Activated T-helper 2 cell treated with anti-CD3 and anti-CD28 coated beads, Interferon-gamma antibody, Interleukin-2, Interleukin-4, amounts not matched to agents 10 μg/mL and 5 μg/mL and 100 μg/mL, durations not matched to agents 14 hours and 24 hours and 36 hours (primary cell): ENCODE results near the gene NADK2. TPM values are rescaled to one million over a fixed set of nuclear protein-coding genes. Genes with fewer than 3 reads are reported as not detected.

Experiments used
- DNase-seq: peaks from one replicate; pipeline ENCODE4 v3.0.0; 2021; ENCODE audit warnings: low spot score
- H3K27ac Mint-ChIP-seq: one replicate; pipeline ENCODE4 v1.8.0; 2021; ENCODE audit warnings: mixed read lengths
- H3K27me3 Mint-ChIP-seq: one replicate; pipeline ENCODE4 v1.8.0; 2021; ENCODE audit warnings: low read depth, mixed read lengths
- H3K36me3 Mint-ChIP-seq: one replicate; pipeline ENCODE4 v1.8.0; 2021; ENCODE audit warnings: low read depth, mixed read lengths
- H3K4me1 Mint-ChIP-seq: one replicate; pipeline ENCODE4 v1.8.0; 2021; ENCODE audit warnings: low read depth, mixed read lengths
- H3K4me3 Mint-ChIP-seq: one replicate; pipeline ENCODE4 v1.8.0; 2021; ENCODE audit warnings: low read depth, mild to moderate bottlenecking, moderate library complexity, mixed read lengths
- H3K9me3 Mint-ChIP-seq: one replicate; pipeline ENCODE4 v1.8.0; 2021; ENCODE audit warnings: mixed read lengths
- intact Hi-C: fragments of 100-400 bp; cut with micrococcal nuclease; formaldehyde crosslinking; loops from one replicate; pipeline ENCODE4 v1.15.1; 2023
- total RNA-seq: library from RNA; stranded (reverse); gene quantifications from 2 replicates; pipeline ENCODE4 v1.2.3, GENCODE V29; 2022

The NADK2 gene
- total RNA-seq, 1 donor from 2014 or later = 19.4 TPM

- H3K27me3 Mint-ChIP-seq = no peaks in the 10 kb centered on the region
- H3K4me1 Mint-ChIP-seq = peaks cover 40% of the 10 kb centered on the region
- intact Hi-C loops = loop anchor here (1.0 to 10.0 kb wide), 2 partner anchors 76 to 91 kb away; no protein-coding TSS in a partner anchor
- peak overlapping the region; percentile 95 for H3K4me3 Mint-ChIP-seq
- H3K9me3 Mint-ChIP-seq = no peaks in the 10 kb centered on the region
- peak; percentile 49 for DNase-seq
- peak overlapping the region; percentile 88 for H3K27ac Mint-ChIP-seq
- peaks cover 36% of the 10 kb centered on the region for H3K36me3 Mint-ChIP-seq
Observed at GRCh38 chr5:36150676-36151433, 90.9 kb downstream of the NADK2 start.

- intact Hi-C loops = no loop called here
- no peak overlapping the region for H3K4me3 Mint-ChIP-seq
- no peaks in the 10 kb centered on the region for H3K9me3 Mint-ChIP-seq
- no peak for DNase-seq
- H3K4me1 Mint-ChIP-seq = peaks cover 19% of the 10 kb centered on the region
- no peak overlapping the region for H3K27ac Mint-ChIP-seq
- no peaks in the 10 kb centered on the region for H3K27me3 Mint-ChIP-seq
- H3K36me3 Mint-ChIP-seq = peaks cover 11% of the 10 kb centered on the region
Observed at GRCh38 chr5:36147681-36148080, 94.0 kb downstream of the NADK2 start.

GRCh38 chr5:36146390-36146789, 95.3 kb downstream of the NADK2 start:
- Mint-ChIP-seq H3K36me3 (peaks cover 4% of the 10 kb centered on the region), H3K9me3 (no peaks in the 10 kb centered on the region), H3K27me3 (no peaks in the 10 kb centered on the region), H3K4me3 (no peak overlapping the region), H3K4me1 (peaks cover 15% of the 10 kb centered on the region), H3K27ac (no peak overlapping the region)
- intact Hi-C loops = no loop called here
- no peak for DNase-seq

GRCh38 chr5:36145311-36145710, 96.4 kb downstream of the NADK2 start:
- Mint-ChIP-seq H3K36me3 (peaks cover 14% of the 10 kb centered on the region), H3K4me3 (no peak overlapping the region), H3K4me1 (peaks cover 10% of the 10 kb centered on the region), H3K9me3 (peaks cover 4% of the 10 kb centered on the region), H3K27ac (no peak overlapping the region), H3K27me3 (no peaks in the 10 kb centered on the region)
- intact Hi-C loops = no loop called here
- no peak for DNase-seq

Other genes with a start within 250 kb of the NADK2 start
- not detected in 2 replicates for gene UGT3A2, start 175.0 kb downstream of the NADK2 start, total RNA-seq
- 9.3 and 11.6 TPM in 2 replicates for gene LMBRD2, start 90.0 kb downstream of the NADK2 start, total RNA-seq
- 56.6 and 58.9 TPM in 2 replicates for gene SKP2, start 89.8 kb downstream of the NADK2 start, total RNA-seq
- gene RANBP3L, start 60.0 kb upstream of the NADK2 start, total RNA-seq = not detected in 2 replicates